Measurements from ENCODE around the gene NCCRP1.

- TF ChIP-seq, protein P1, sequence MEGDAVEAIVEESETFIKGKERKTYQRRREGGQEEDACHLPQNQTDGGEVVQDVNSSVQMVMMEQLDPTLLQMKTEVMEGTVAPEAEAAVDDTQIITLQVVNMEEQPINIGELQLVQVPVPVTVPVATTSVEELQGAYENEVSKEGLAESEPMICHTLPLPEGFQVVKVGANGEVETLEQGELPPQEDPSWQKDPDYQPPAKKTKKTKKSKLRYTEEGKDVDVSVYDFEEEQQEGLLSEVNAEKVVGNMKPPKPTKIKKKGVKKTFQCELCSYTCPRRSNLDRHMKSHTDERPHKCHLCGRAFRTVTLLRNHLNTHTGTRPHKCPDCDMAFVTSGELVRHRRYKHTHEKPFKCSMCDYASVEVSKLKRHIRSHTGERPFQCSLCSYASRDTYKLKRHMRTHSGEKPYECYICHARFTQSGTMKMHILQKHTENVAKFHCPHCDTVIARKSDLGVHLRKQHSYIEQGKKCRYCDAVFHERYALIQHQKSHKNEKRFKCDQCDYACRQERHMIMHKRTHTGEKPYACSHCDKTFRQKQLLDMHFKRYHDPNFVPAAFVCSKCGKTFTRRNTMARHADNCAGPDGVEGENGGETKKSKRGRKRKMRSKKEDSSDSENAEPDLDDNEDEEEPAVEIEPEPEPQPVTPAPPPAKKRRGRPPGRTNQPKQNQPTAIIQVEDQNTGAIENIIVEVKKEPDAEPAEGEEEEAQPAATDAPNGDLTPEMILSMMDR (IDR thresholded peaks at IDR 0.05) = no peak
- TF ChIP-seq ZFX (IDR thresholded peaks at IDR 0.05; ENCODE audit: borderline replicate concordance) = no peak
These were observed 15.1 kb upstream of the NCCRP1 start for GRCh38 chr19:39181500-39182173.

All from 22Rv1 (cell line).